NCI-H1417 treated with DMSO at 0.1 percent for 48 hours (cell line): ENCODE data around the gene ZNF552.

Source experiments
- DNase-seq: peaks from one replicate; lab custom pipeline; 2025; lab: John Stamatoyannopoulos, UW

ZNF552 gene

GRCh38 chr19:57776764-57777296 is 37.9 kb downstream of the ZNF552 start:
- no peak for DNase-seq

GRCh38 chr19:57773488-57773887 is 41.2 kb downstream of the ZNF552 start:
- no peak for DNase-seq

- DNase-seq = no peak
Observed at GRCh38 chr19:57771417-57771816, 43.3 kb downstream of the ZNF552 start.

GRCh38 chr19:57769345-57770131 is 45.2 kb downstream of the ZNF552 start, which contains the start of gene ZNF586:
Gene ZNF586, plus strand, starts transcription at chr19:57769676. Its CDS starts 167 bp downstream, at chr19:57769843.
- DNase-seq = no peak

GRCh38 chr19:57759096-57759495 is 55.6 kb downstream of the ZNF552 start:
- no peak for DNase-seq

GRCh38 chr19:57757941-57758340 is 56.8 kb downstream of the ZNF552 start:
- DNase-seq = no peak
